NCI-H526 treated with DMSO at 0.1 percent for 48 hours (cell line): ENCODE data around the gene EHBP1.

Experiments used
- DNase-seq: peaks from one replicate; lab custom pipeline; 2025; lab: John Stamatoyannopoulos, UW

The EHBP1 gene

GRCh38 chr2:62964050-62964449 lies 258.5 kb downstream of the EHBP1 start:
- DNase-seq = no peak

- DNase-seq = no peak
Observed at GRCh38 chr2:62964671-62965070, 259.2 kb downstream of the EHBP1 start.

- DNase-seq = no peak
Observed at GRCh38 chr2:62966991-62967390, 261.5 kb downstream of the EHBP1 start.

- DNase-seq = no peak
Observed at GRCh38 chr2:62968168-62968567, 262.7 kb downstream of the EHBP1 start.

- DNase-seq = no peak
Observed at GRCh38 chr2:62968668-62969067, 263.2 kb downstream of the EHBP1 start.

GRCh38 chr2:62971936-62972335 lies 266.4 kb downstream of the EHBP1 start:
- no peak for DNase-seq

GRCh38 chr2:62972601-62973000 lies 267.1 kb downstream of the EHBP1 start:
- DNase-seq = no peak

- DNase-seq = no peak
Observed at GRCh38 chr2:62974999-62975398, 269.5 kb downstream of the EHBP1 start.

- no peak for DNase-seq
Observed at GRCh38 chr2:62991605-62992004, 286.1 kb downstream of the EHBP1 start.

GRCh38 chr2:62992561-62992960 lies 287.0 kb downstream of the EHBP1 start:
- DNase-seq = no peak

GRCh38 chr2:62994206-62994605 lies 288.7 kb downstream of the EHBP1 start:
- DNase-seq = no peak

- DNase-seq = no peak
Observed at GRCh38 chr2:62996534-62997186, 291.1 kb downstream of the EHBP1 start.

GRCh38 chr2:62998949-62999348 lies 293.4 kb downstream of the EHBP1 start:
- no peak for DNase-seq

- no peak for DNase-seq
Observed at GRCh38 chr2:62999905-63000304, 294.4 kb downstream of the EHBP1 start.

GRCh38 chr2:63000801-63001200 lies 295.3 kb downstream of the EHBP1 start:
- no peak for DNase-seq

GRCh38 chr2:63001576-63001975 lies 296.1 kb downstream of the EHBP1 start:
- DNase-seq = no peak

GRCh38 chr2:63003351-63003750 lies 297.8 kb downstream of the EHBP1 start:
- DNase-seq = no peak

- DNase-seq = no peak
Observed at GRCh38 chr2:63007813-63008458, 302.4 kb downstream of the EHBP1 start.

- no peak for DNase-seq
Observed at GRCh38 chr2:63008838-63009237, 303.3 kb downstream of the EHBP1 start.

- no peak for DNase-seq
Observed at GRCh38 chr2:63009490-63009889, 304.0 kb downstream of the EHBP1 start.

GRCh38 chr2:63012541-63012940 lies 307.0 kb downstream of the EHBP1 start:
- no peak for DNase-seq

- DNase-seq = no peak
Observed at GRCh38 chr2:63013438-63013837, 307.9 kb downstream of the EHBP1 start.

GRCh38 chr2:63015389-63015788 lies 309.9 kb downstream of the EHBP1 start:
- DNase-seq = no peak

GRCh38 chr2:63018439-63018838 lies 312.9 kb downstream of the EHBP1 start:
- DNase-seq = no peak
